ELR (cell line): ENCODE data around the gene PPP4R1.

Source experiments
- DNase-seq: peaks from one replicate; pipeline ENCODE4 v3.0.0-alpha.2; 2015; ENCODE audit warnings: low read depth

The PPP4R1 gene, protein sequence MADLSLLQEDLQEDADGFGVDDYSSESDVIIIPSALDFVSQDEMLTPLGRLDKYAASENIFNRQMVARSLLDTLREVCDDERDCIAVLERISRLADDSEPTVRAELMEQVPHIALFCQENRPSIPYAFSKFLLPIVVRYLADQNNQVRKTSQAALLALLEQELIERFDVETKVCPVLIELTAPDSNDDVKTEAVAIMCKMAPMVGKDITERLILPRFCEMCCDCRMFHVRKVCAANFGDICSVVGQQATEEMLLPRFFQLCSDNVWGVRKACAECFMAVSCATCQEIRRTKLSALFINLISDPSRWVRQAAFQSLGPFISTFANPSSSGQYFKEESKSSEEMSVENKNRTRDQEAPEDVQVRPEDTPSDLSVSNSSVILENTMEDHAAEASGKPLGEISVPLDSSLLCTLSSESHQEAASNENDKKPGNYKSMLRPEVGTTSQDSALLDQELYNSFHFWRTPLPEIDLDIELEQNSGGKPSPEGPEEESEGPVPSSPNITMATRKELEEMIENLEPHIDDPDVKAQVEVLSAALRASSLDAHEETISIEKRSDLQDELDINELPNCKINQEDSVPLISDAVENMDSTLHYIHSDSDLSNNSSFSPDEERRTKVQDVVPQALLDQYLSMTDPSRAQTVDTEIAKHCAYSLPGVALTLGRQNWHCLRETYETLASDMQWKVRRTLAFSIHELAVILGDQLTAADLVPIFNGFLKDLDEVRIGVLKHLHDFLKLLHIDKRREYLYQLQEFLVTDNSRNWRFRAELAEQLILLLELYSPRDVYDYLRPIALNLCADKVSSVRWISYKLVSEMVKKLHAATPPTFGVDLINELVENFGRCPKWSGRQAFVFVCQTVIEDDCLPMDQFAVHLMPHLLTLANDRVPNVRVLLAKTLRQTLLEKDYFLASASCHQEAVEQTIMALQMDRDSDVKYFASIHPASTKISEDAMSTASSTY

GRCh38 chr18:9614401-9615279, at the start of gene PPP4R1:
TSS of gene PPP4R1 (minus strand) at chr18:9614559. CDS start at chr18:9614484, 75 bp downstream.
- DNase-seq = peak; percentile 78

- no peak for DNase-seq
These were observed 49.0 kb upstream of the PPP4R1 start for GRCh38 chr18:9663377-9663776.

GRCh38 chr18:9661564-9661963, 47.2 kb upstream of the PPP4R1 start:
- DNase-seq = peak; percentile 50

- DNase-seq = no peak
These were observed 45.4 kb upstream of the PPP4R1 start for GRCh38 chr18:9659499-9660375.

- peak; percentile 21 for DNase-seq
These were observed 43.8 kb upstream of the PPP4R1 start for GRCh38 chr18:9658087-9658641.

DNA sequence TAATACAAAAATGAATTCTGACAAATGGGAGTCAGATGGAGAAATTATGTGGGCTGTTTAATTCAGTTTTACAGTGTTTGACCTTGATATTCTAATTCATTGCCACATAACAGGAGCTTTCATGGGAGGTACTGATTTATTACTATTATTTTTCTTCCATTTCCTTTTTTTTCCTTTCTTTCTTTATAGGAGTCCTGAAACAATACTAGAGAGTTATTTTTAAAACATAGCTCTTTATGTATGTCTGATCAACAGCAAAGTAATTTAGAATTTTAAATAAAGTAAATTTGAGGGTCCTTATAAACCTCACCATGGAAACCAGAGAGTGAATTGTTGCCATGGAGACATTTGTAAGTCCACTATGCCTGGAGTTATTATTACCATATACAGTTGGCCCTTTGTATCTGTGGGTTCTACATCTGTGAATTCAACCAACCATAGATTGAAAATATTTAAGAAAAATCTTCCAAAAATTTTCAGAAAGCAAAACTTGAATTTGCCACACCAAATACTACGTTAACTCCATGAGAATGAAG, 40.9 kb upstream of the PPP4R1 start:
- DNase-seq = no peak

DNA sequence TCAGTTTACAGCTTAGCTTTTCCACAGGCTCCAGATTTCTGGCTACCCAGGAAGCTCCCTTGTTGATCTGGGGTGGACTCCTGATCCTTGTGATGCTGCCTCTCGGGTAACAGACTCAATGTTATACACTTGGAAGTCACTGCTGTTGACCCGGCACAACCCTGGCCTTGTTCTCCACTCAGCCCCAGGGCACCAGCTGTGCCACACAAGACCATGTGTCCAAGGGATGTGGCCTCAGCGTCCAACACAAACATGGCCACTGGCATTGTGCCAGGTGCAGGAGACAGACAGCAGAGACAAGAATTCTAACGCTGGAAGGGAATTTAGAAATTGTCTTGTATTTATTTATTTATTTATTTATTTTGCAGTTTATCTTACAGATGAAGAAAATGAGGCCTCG, 39.0 kb upstream of the PPP4R1 start:
- no peak for DNase-seq

DNA sequence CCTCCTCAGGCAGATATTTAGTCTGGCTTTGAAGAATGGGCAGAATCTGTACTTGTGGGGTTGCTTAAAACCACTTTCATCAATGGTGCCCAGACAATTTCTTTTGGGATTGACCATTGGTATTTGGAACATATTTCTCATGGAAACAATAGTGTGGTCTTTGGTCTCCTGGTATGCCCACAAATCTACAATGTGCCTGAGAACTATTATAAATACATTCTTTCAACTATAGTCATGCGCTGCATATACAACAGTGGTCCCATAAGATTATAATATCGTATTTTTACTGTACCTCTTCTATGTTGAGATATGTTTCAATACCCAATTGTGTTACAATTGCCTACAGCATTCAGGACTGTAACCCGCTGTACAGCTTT, 34.8 kb upstream of the PPP4R1 start:
- peak; percentile 49 for DNase-seq

DNA sequence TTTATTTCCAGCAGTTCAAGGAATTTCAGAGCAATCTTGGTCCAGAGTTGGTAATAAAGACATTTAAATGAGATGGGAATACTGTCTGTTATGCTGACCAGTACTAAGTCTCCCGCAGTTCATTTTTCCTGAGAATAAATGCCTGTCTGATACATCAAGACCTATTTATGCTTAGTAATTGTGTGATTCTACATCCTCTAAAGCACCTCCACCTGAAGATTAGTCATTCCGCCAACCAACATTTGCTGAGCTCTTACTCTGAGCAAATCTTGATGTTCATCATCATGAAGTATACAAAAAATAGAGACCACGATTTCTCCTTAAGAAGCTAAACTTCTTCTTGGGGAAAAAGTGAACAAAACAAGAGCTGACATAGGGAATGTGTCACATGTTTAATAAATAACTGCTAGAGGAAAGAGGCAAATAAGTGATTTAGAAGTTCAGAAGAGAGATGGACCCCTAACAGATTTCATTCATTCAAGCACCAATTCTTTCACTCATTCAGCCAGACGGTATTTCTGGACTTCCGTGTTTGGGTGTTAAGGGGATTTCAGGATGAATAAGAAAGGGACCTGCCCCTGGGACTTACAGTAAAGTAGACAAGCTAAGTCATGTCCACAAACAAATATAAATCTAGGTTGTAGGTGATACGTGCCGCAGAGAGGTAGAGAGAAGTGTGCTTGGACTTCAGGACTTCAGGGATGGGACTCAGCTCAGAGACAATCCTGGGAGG, 34.2 kb upstream of the PPP4R1 start:
- no peak for DNase-seq

- DNase-seq = no peak
These were observed 33.4 kb upstream of the PPP4R1 start for GRCh38 chr18:9647496-9648323.

GRCh38 chr18:9643549-9643948, 29.2 kb upstream of the PPP4R1 start:
- peak; percentile 97 for DNase-seq

DNA sequence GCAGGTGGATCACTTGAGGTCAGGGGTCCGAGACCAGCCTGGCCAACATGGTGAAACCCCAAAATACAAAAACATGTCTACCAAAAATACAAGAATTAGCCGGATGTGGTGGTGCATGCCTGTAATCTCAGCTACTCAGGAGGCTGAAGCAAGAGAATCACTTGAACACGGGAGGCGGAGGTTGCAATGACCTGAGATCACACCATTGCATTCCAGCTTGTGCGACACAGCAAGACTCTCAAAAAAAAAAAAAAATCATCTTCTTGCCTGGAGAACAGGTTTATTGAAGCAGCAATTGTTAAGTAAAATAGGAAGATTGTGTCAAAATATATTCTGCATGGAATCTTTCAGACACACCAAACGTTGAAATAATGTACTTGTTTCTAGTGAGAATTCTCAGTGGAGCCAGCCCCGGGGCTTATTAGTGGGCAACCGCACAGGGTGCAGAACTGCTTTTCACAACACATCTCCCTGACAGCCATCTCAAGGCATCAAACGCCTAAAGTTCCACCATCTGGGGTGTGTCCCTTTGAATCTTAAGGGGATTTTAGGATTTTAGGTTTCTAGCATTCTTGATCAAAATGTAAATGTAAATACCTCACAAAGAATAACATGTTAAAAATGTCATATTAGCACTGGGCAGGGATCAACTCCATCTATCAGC, 28.6 kb upstream of the PPP4R1 start:
- DNase-seq = peak; percentile 74

DNA sequence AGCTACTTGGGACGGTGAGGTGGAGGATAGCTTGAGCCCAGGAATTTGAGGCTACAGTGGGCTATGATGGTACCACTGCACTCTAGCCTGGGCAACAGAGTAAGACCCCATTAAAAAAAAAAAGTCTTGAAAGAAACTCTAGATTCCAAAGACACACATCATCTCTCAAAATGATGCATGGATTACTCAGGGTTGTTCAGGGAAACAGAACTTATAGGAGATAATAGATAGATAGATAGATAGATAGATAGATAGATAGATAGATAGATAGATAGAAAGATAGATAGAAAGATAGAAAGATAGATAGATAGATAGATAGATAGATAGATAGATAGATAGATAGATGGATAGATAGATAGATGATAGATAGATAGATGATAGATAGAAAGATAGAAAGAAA, 26.7 kb upstream of the PPP4R1 start:
- DNase-seq = peak; percentile 47

GRCh38 chr18:9638886-9639285, 24.5 kb upstream of the PPP4R1 start:
- DNase-seq = no peak

DNA sequence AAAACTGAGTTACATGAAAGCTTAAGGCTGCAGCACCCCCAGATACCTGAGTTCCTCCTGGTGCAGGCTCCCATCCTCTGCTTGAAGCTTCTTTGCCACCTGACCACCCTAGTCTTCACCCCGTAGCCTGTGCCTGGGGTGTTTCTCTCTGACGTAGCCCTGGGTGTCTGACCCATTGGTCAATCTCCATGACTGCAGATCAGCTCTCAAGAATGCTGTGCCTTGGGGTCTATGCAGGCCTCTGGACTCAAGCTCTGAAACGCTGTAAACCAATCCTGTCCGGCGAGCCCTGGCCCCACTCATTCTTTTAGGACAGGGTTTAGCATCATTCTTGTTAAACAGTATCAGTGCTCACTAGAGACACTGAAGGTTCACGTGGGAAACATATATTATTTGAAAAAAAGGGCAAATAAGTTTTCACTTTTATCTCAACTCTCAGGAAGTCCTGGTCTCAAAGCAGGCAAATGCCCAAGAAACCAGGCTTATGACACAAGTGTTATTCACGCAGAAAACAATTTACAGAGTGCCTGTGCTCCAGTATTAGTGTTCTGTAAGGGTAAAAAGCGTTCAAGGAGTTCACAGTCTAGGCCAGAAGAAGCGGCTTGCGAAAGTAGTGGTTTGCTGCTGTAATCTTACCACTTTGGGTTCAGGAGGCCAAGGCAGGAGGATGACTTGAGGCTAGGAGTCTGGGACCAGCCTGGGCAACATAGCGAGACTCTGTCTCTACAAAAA, 22.8 kb upstream of the PPP4R1 start:
- peak; percentile 40 for DNase-seq

GRCh38 chr18:9634856-9635255, 20.5 kb upstream of the PPP4R1 start:
- no peak for DNase-seq

DNA sequence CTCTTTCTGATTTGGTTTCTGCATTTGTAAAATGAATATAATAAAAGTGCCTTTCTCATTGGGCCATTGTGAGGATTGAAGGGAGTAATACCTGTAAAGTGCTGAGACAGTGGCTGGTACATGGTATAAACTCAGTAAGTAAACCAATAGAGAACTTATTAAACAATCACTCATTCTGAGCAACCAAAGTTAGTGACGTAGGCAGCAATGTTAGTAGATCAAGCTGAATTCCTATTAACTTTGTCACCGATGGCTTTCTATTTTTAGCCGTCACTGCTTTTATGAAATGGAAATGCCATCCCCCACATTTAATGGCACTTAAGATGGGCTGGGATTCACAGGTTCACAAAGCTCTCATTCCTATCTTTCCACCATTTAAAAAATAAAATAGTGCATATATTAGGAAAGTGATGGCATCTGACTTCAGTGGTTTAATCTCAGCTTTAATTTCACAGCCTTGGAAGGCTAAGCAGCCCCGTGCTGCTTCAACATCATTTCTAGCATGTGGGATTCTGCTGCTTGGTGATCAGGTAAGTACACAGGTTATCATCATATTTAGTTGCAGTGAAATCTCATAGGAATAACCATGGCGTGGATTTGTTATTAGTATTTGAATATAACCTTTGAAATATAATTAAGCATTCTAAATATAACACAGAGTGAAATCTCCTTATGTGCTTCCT, 17.6 kb upstream of the PPP4R1 start:
- DNase-seq = peak; percentile 95
